D721Med (cell line): ENCODE measurements around the gene MBTD1.
"Not testable (repeated sequence)": the region's sequence is repeated elsewhere in the genome, so short reads cannot be mapped to it uniquely, and the experiment has no call there.

Experiments used
- DNase-seq: peaks from one replicate; pipeline ENCODE4 v3.0.0; 2011; ENCODE audit warnings: low spot score; ENCODE audit not compliant: insufficient read length
- FAIRE-seq: peaks from 2 replicates; lab custom pipeline; 2011; peaks lifted over from hg19 to GRCh38; lab: Jason Lieb, UNC
- TF ChIP-seq, protein P1 (sequence below): IDR thresholded peaks from 2 replicates; pipeline ENCODE4 v1.5.1; 2012; ENCODE audit warnings: mild to moderate bottlenecking, control low read depth; ENCODE audit not compliant: insufficient read depth; ENCODE audit errors: missing control alignments

Gene MBTD1

DNA sequence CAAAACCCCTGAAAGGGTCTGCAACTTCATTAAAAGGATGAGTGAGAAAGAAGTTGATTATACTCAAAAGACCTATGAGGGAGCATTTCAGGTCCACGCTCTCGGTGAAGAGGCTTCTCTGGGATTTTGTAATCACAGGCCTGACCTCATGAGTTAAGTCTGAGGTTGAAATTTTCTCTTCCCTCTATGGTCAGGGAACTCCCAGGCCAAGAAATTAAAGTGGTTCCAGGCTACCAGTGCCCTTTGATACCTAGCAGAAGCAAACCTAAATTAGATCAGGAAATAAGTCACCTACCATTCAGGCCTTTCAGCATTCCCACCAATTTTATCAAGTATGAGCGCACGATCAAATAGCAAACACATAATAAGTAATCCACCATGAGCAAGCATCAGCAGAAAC lies 27.9 kb downstream of the MBTD1 start:
- TF ChIP-seq, protein P1, sequence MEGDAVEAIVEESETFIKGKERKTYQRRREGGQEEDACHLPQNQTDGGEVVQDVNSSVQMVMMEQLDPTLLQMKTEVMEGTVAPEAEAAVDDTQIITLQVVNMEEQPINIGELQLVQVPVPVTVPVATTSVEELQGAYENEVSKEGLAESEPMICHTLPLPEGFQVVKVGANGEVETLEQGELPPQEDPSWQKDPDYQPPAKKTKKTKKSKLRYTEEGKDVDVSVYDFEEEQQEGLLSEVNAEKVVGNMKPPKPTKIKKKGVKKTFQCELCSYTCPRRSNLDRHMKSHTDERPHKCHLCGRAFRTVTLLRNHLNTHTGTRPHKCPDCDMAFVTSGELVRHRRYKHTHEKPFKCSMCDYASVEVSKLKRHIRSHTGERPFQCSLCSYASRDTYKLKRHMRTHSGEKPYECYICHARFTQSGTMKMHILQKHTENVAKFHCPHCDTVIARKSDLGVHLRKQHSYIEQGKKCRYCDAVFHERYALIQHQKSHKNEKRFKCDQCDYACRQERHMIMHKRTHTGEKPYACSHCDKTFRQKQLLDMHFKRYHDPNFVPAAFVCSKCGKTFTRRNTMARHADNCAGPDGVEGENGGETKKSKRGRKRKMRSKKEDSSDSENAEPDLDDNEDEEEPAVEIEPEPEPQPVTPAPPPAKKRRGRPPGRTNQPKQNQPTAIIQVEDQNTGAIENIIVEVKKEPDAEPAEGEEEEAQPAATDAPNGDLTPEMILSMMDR, result no peak
- FAIRE-seq (no peak), DNase-seq (no peak)

DNA sequence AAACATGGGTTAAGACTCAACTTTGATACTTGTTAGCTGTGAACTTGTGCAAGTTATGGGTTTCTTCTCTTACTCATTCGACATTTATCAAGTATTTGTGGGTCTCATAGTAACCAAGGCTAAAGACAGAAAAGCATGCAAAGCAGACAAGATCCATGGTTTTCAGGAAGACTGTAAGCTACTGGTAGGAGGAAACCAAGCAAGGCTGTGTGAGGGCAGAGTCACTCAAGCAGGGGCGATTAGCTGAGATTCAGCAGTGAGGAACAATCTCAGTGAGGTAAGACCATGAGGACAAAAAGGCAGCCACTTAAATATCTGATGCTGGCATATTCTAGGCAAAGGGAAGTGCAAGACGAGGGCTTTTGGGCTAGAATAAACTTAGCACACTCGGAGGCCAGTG lies 29.5 kb downstream of the MBTD1 start:
- TF ChIP-seq, protein P1, result no peak
- FAIRE-seq, result no peak
- DNase-seq, result no peak

- TF ChIP-seq, protein P1, result no peak
- FAIRE-seq, result no peak
- no peak for DNase-seq
Observed at GRCh38 chr17:51229889-51230288, 30.0 kb downstream of the MBTD1 start.

- TF ChIP-seq, protein P1, result no peak
- no peak for FAIRE-seq
Observed at GRCh38 chr17:51228161-51228560, 31.7 kb downstream of the MBTD1 start.

DNA sequence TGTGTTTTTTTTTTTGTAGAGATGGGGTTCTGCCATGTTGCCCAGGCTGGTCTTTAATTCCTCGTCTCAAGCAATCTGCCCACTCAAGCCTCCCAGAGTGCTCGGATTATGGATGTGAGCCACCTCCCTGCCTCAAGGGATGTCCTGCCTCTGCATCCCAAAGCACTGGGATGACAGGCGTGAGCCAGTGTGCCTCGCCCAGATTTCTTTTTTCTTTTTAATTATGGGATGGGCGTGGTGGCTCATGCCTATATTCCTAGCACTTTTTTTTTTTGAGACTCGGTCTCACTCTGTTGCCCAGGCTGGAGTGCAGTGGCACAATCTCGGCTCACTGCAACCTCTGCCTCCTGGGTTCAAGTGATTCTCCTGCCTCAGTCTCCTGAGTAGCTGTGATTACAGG lies 34.3 kb downstream of the MBTD1 start:
- not testable (repeated sequence) for DNase-seq, FAIRE-seq

More at GRCh38 chr17:51228161-51228560, 31.7 kb downstream of the MBTD1 start:
- DNase-seq, result no peak

- FAIRE-seq (no peak), DNase-seq (no peak)
- TF ChIP-seq, protein P1, result no peak
Observed at GRCh38 chr17:51224402-51225262, 35.2 kb downstream of the MBTD1 start.

GRCh38 chr17:51221322-51221721 lies 38.5 kb downstream of the MBTD1 start:
- TF ChIP-seq, protein P1, result no peak
- DNase-seq (no peak), FAIRE-seq (no peak)

- TF ChIP-seq, protein P1, result no peak
- FAIRE-seq (no peak), DNase-seq (no peak)
Observed at GRCh38 chr17:51217946-51218345, 41.9 kb downstream of the MBTD1 start.
